Activated naive CD4-positive, alpha-beta T cell treated with anti-CD3 and anti-CD28 coated beads, Interleukin-2, amount 50 U/mL, for 72 hours (primary cell): ENCODE results near the gene TAF11L12. TPM values are rescaled to one million over a fixed set of nuclear protein-coding genes. Genes with fewer than 3 reads are reported as not detected.

Experiments
- total RNA-seq, 2 donors: library from RNA; stranded (reverse); gene quantifications; one replicate each; pipeline ENCODE4 v1.2.3, GENCODE V29; 2022

TAF11L12 gene
- total RNA-seq, 2 donors from 2014 or later, result not detected

Other genes starting within 250 kb of the TAF11L12 start
- gene TAF11L2, start 112.2 kb upstream of the TAF11L12 start, total RNA-seq, result not detected
- not detected for gene TAF11L3, start 92.0 kb upstream of the TAF11L12 start, total RNA-seq
- gene TAF11L4, start 88.6 kb upstream of the TAF11L12 start, total RNA-seq, result not detected
- not detected for gene TAF11L5, start 85.2 kb upstream of the TAF11L12 start, total RNA-seq
- not detected for gene TAF11L6, start 81.7 kb upstream of the TAF11L12 start, total RNA-seq
- not detected for gene TAF11L7, start 24.6 kb upstream of the TAF11L12 start, total RNA-seq
- not detected for gene TAF11L8, start 19.4 kb upstream of the TAF11L12 start, total RNA-seq
- not detected for gene TAF11L9, start 16.0 kb upstream of the TAF11L12 start, total RNA-seq
- not detected for gene TAF11L10, start 12.6 kb upstream of the TAF11L12 start, total RNA-seq
- gene TAF11L11, start 6.2 kb upstream of the TAF11L12 start, total RNA-seq, result not detected
- not detected for gene TAF11L13, start 21.7 kb downstream of the TAF11L12 start, total RNA-seq
- gene TAF11L14, start 24.1 kb downstream of the TAF11L12 start, total RNA-seq, result not detected